AG10803 (cell line): ENCODE data around the gene RIOK3.

Source experiments
- DNase-seq: peaks from one replicate; pipeline ENCODE4 v3.0.0; 2010; ENCODE audit warnings: low read depth
- H3K4me3 ChIP-seq: 2 replicates; pipeline ENCODE4 v1.5.1; 2011; ENCODE audit warnings: mild to moderate bottlenecking, low read length, control low read depth
- CTCF ChIP-seq: conservative IDR thresholded peaks from 2 replicates; pipeline ENCODE4 v1.5.1; 2011; ENCODE audit warnings: mild to moderate bottlenecking, low read length, control low read depth, inconsistent platforms

RIOK3 gene

GRCh38 chr18:23498117-23498516 is 45.0 kb downstream of the RIOK3 start:
- no peak for DNase-seq
- no peak overlapping the region for H3K4me3 ChIP-seq
- TF ChIP-seq CTCF, result no peak

GRCh38 chr18:23498877-23499276 is 45.8 kb downstream of the RIOK3 start:
- H3K4me3 ChIP-seq, result no peak overlapping the region
- TF ChIP-seq CTCF, result peak; percentile 90
- peak; percentile 81 for DNase-seq

GRCh38 chr18:23499291-23499781 is 46.2 kb downstream of the RIOK3 start:
- H3K4me3 ChIP-seq, result no peak overlapping the region
- peak; percentile 66 for DNase-seq

GRCh38 chr18:23501626-23502025 is 48.5 kb downstream of the RIOK3 start:
- DNase-seq, result no peak
- H3K4me3 ChIP-seq, result no peak overlapping the region
- TF ChIP-seq CTCF, result no peak

More at GRCh38 chr18:23499291-23499781, 46.2 kb downstream of the RIOK3 start:
- TF ChIP-seq CTCF, result no peak

- DNase-seq, result no peak
- TF ChIP-seq CTCF, result no peak
- H3K4me3 ChIP-seq, result peak overlapping the region; percentile 86
Observed at GRCh38 chr18:23502516-23503037, 49.5 kb downstream of the RIOK3 start.

- TF ChIP-seq CTCF, result peak; percentile 8; the same call in 1 of the 2 replicates
- peak; percentile 91 for DNase-seq
- peak within 1 kb of the TSS; percentile 86 for H3K4me3 ChIP-seq
Observed at GRCh38 chr18:23503038-23503962, 50.2 kb downstream of the RIOK3 start, which contains the start of gene RMC1. RMC1 (plus strand) TSS chr18:23503511; CDS start chr18:23503619, 108 bp downstream.

GRCh38 chr18:23503963-23504344 is 50.9 kb downstream of the RIOK3 start:
- peak; percentile 6 for DNase-seq
- no peak for TF ChIP-seq CTCF
- peak overlapping the region; percentile 77 for H3K4me3 ChIP-seq
